Frontal cortex (tissue), 4 donors: ENCODE data around the gene CXCR3. TPM values are rescaled to one million over a fixed set of nuclear protein-coding genes. Genes with fewer than 3 reads are reported as not detected.
"Not testable (repeated sequence)": the region's sequence is repeated elsewhere in the genome, so short reads cannot be mapped to it uniquely, and the experiment has no call there.

ENCODE experiments used
- DNase-seq, 2 donors: peaks; one replicate each; pipeline ENCODE4 v3.0.0; 2012; ENCODE audit warnings: low spot score in 2 of 2
- FAIRE-seq: peaks from 2 replicates; lab custom pipeline; 2012; peaks lifted over from hg19 to GRCh38; lab: Jason Lieb, UNC
- total RNA-seq: library from RNA; depleted of rRNA; stranded (reverse); fragments of >200 nt; gene quantifications from one replicate; pipeline ENCODE4 v1.2.3, GENCODE V29; 2014
- donor health status: control.
- donor health status: control.
- donor health status: control.

The CXCR3 gene
- not detected for total RNA-seq

DNA sequence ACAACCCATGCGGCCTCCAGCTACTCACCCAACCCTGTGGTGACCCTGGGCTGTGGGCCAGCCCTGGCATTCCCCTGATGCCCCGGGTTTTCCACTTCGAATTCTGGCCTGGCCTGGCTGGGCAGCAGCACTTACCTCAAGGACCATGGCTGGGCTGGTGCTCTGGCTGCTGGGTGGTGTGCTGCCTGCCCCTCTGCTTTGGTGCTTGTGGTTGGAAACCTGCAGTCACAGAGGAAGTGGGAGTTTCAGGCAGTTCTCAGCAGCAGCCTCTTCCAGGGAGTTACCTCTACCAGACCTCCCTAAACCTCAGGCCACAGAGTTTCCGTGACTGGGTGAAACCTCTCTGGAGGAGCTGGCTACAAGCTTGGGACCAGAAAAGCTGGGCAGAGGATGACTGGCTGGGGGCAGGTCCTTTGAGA lies at the start of gene CXCR3:
TSS of gene CXCR3 (minus strand) at position 209 of the 419 bp plus-strand sequence. CDS start at position 147, 62 bp downstream.
- DNase-seq = no peak
- FAIRE-seq = no peak

DNA sequence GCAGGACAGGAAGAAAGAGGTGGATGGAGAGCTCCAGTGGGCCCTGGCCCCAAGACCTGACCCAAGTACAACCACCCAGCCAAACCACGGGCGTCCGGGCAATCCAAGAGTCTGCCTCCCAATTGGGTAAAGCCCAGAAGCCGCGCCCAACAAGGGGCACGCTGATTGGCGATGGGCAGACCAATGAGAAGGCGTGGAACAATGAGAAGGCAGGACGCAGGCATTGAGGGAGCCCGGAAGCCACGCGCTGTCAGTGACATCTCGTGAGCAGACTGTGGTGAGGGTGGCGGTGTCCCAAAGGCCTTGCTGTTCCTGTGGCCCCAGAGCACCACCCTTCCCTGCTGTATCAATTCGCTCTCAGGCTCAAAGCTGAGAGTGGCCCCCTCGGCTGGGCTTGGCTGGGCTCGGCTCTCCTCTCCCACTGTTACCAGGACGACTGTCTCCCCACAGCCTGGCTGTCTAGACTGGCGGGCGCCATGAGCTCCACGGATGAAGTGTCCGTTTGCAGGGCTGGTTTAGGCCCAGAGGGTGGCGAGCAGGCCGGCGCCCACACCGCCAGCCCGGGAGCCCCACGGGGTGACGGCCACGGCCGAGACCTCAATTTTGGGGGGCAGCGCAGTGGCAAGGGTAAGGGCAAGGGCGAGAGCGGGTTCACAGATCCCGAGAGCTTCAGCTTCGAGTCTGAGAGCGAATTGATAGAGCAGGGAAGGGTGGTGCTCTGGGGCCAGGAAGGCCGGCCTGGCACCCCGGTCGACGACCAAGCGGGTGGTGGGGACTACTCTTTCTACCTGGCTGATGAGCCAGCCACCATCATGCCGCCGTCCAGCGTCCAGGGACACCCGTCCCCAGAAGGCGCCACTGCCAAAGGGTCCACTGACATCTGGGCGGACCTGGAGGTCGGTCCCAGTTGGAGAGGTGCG lies 49.3 kb upstream of the CXCR3 start, which contains the start of gene LOC101059915:
TSS of gene LOC101059915 (plus strand) at position 219 of the 920 bp plus-strand sequence.
- FAIRE-seq (no peak), DNase-seq (no peak)

- FAIRE-seq = no peak
- no peak for DNase-seq
Observed at GRCh38 chrX:71666240-71667223, 48.2 kb upstream of the CXCR3 start.

DNA sequence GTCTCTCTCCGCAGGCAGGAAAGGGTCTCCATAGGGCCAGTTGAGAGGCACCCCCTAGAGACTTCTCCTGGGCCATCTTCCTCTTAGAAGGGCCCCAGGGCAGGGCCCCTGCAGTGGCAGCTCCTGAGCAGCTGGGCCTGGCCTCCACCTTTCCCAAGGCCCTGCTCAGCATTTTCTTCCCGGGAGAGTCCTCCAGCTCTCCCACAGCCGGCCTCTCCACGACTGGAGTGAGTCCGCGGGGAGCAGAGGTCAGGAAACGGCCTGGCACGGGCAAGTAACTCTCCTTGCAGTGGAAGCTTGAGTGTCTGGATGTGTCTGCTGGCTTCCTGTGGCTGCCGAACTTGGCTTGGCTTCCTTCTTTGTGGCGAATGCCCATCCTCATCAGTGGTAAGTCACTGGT lies 47.4 kb upstream of the CXCR3 start:
- DNase-seq = no peak
- no peak for FAIRE-seq

DNA sequence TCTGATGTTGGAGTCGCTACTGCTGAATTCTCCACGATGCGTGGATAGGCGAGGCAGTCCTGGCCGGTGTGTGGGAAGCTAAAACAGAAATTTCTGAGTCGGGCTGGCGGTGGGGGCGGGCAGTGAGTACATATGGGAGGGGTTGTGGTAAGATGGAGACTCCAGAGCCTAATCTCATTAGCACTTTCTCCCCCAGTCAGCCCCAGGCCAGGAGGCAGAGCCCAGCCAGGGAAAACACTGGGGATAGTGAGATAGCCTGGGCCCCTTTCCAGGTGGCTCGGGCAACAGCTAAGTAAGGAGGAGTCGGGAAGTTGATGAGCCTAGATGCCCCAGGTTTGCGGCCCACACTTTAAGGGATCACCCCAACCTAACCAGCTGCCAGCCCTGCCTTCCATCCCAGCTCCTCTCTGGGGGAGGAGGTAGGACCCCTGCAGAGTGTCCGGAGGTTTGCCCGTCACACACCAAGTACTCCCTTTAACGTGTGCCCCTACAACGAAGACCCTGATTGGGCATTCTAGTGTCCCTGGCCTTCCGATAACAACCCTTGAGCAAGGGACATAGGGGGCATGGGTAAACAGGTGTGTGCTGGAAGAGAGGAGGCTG lies 46.7 kb upstream of the CXCR3 start:
- no peak for FAIRE-seq

DNA sequence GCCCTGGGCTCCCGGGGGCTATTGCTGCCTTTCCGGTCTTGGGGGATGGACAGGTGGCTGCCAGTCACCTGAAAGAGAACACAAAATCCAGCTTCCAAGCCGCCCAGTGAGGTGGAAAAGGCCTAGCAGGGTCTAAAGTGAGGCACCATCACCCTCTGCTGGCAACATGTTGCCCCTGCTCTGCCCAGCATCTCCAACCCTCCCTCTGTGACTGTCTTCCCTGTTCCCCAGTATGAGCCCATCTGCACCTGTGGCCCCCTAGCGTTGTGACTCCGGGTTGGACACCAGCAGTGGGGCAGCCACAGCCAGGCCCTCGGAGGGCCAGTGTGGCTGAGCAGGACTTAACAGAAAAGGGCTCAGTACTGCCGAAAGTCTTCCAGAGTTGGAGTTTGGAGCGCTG lies 45.9 kb upstream of the CXCR3 start:
- not testable (repeated sequence) for FAIRE-seq, DNase-seq

More for the DNA sequence above, 46.7 kb upstream of the CXCR3 start:
- no peak for DNase-seq

DNA sequence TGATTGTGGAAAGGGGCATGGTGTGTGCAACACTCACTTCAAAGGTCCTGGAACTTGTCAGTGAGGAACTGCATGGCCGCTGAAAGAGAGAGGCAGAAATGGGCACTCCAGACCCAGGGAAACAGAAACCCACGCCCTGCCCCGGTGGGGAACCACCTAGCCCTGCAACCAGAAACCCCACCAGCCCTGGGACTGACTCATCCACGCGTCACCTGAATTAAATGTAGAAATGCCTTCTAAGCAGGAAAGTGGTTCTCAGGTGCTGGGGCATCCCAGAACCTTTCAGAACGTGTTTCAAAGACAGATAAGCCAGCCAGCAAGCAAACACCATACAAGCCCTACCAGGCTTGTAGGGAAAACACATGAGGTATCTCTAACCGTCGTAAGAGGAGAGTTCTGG lies 44.9 kb upstream of the CXCR3 start:
- FAIRE-seq, DNase-seq: not testable (repeated sequence)

DNA sequence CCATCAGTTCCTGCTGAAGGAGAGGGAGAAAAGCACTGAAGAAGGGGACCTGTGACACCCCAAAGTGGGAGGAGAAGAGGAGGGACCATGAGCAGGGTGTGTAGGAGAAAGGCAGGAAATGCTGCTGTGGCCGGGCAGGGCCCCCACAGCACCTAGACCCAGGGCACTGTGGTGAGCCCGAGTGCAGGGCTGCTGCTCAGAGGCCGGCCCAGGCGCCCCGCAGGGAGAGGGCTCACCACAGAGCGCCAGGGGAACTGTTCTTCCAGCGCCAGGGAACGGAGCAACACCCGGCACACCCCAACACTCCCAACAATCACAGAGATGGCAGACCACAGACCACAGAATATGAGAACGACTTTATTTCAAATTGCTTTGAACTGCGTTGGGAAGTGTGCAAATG lies 44.3 kb upstream of the CXCR3 start:
- not testable (repeated sequence) for FAIRE-seq, DNase-seq

DNA sequence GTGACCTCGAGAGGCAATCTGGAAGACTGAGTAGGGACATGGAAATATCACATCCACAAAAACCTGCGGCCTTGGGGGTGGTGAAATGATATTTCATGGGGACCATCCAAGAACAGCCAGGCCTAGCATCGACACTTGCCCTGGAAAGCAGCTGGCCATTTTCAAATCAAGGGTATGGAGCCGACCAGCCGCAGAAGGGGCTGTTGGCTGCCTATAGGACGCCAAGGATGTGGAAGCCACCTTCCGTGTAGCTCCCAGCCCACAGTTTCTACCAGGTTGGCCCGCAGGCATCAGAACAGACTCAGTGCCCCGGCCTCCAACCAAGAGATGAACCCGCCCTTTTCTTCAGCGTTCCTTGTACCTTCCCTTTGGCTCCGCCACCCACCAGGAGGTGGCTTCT lies 43.6 kb upstream of the CXCR3 start:
- no peak for FAIRE-seq
- no peak for DNase-seq

GRCh38 chrX:71660562-71661416 lies 42.5 kb upstream of the CXCR3 start:
- FAIRE-seq = no peak
- no peak for DNase-seq

DNA sequence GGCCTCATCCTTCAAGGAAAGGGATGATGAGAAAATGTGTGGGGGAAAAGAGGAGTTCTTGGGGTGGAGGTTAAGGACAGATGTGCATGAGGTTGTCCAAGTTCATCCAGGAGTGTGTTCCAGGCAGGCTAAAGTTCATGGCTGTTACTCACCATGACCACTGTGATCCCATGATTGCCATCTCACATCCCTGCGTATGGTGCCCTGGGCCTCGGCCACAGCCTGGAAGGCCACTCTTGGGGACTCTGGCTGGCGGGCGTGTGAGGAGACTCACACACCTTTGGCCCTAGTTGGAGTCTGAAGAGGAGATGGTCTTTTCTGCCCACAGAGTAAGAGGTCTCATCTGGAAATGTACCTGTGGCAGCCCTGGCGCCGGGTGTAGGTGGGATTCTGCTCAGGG lies 41.6 kb upstream of the CXCR3 start:
- no peak for DNase-seq
- no peak for FAIRE-seq

GRCh38 chrX:71659342-71659741 lies 41.0 kb upstream of the CXCR3 start:
- DNase-seq (no peak), FAIRE-seq (no peak)

DNA sequence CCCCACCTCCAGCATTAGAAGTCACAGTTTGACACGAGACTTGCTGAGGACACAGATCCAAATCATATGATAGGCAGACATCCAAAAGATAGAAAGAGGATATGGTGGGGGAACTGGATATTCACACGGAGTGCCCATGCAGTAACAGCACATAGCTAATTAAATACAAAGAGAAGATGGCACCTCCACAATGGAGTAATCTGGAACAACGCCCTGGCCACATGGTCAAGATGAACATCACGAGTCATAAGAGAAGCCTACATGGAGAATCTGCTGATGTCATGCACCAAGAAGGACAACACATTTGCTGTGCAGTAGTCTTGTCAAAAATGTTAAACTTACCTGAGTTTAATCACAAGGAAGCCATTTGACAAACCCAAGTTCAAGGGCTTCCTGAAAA lies 39.0 kb upstream of the CXCR3 start:
- DNase-seq = no peak

GRCh38 chrX:71653344-71653743 lies 35.0 kb upstream of the CXCR3 start:
- FAIRE-seq (no peak), DNase-seq (no peak)

More for the DNA sequence above, 39.0 kb upstream of the CXCR3 start:
- FAIRE-seq = no peak

- DNase-seq (no peak), FAIRE-seq (no peak)
Observed at GRCh38 chrX:71652405-71652804, 34.1 kb upstream of the CXCR3 start.

GRCh38 chrX:71650333-71650969 lies 32.1 kb upstream of the CXCR3 start:
- DNase-seq (no peak), FAIRE-seq (no peak)

DNA sequence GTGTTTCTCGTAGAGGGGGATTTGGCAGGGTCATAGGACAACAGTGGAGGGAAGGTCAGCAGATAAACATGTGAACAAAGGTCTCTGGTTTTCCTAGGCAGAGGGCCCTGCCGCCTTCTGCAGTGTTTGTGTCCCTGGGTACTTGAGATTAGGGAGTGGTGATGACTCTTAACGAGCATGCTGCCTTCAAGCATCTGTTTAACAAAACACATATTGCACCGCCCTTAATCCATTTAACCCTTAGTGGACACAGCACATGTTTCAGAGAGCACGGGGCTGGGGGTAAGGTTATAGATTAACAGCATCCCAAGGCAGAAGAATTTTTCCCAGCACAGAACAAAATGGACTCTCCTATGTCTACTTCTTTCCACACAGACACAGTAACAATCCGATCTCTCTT lies 26.1 kb upstream of the CXCR3 start:
- not testable (repeated sequence) for FAIRE-seq, DNase-seq

- DNase-seq = no peak
- FAIRE-seq = no peak
Observed at GRCh38 chrX:71640002-71640401, 21.7 kb upstream of the CXCR3 start.
